Mesenchymal stem cell (in vitro differentiated cells and primary cell): ENCODE measurements around the gene POLN.

Experiments used
- DNase-seq: peaks from one replicate; pipeline ENCODE4 v3.0.0-alpha.2; 2013
- H2AFZ ChIP-seq: one replicate; pipeline ENCODE4 v1.6.1; 2013; ENCODE audit warnings: low read depth, mild to moderate bottlenecking, control low read depth, inconsistent platforms, low read length, moderate library complexity
- H2AK5ac ChIP-seq: 2 replicates; pipeline ENCODE4 v1.6.1; 2013; ENCODE audit warnings: low read length, moderate library complexity, mild to moderate bottlenecking, inconsistent platforms; ENCODE audit not compliant: severe bottlenecking
- H2BK120ac ChIP-seq: one replicate; pipeline ENCODE4 v1.6.1; 2013; ENCODE audit warnings: low read depth, mild to moderate bottlenecking, inconsistent platforms, low read length, moderate library complexity
- H2BK12ac ChIP-seq, 2 experiments: one replicate each; pipeline ENCODE4 v1.6.1; 2013; ENCODE audit warnings: inconsistent platforms in 2 of 2, low read length in 2 of 2, mild to moderate bottlenecking in 2 of 2, moderate library complexity in 2 of 2, control low read depth in 1 of 2
- H2BK15ac ChIP-seq: one replicate; pipeline ENCODE4 v1.6.1; 2013; ENCODE audit warnings: mild to moderate bottlenecking, low read depth, inconsistent platforms; ENCODE audit not compliant: poor library complexity, severe bottlenecking
- H2BK5ac ChIP-seq: 2 replicates; pipeline ENCODE4 v1.6.1; 2013; ENCODE audit warnings: low read depth, mild to moderate bottlenecking, low read length, control low read depth, inconsistent platforms; ENCODE audit not compliant: poor library complexity, severe bottlenecking
- H3K14ac ChIP-seq, 2 experiments: one replicate each; pipeline ENCODE4 v1.6.1; 2013; ENCODE audit warnings: inconsistent platforms in 2 of 2, low read length in 2 of 2, control low read depth in 1 of 2, mild to moderate bottlenecking in 1 of 2, moderate library complexity in 1 of 2
- H3K18ac ChIP-seq, 2 experiments: one replicate each; pipeline ENCODE4 v1.6.1; 2013; ENCODE audit warnings: inconsistent platforms in 2 of 2, low read length in 2 of 2, control low read depth in 1 of 2, low read depth in 1 of 2, mild to moderate bottlenecking in 1 of 2
- H3K23ac ChIP-seq, 2 experiments: one replicate each; pipeline ENCODE4 v1.6.1; 2013; ENCODE audit warnings: inconsistent platforms in 2 of 2, low read length in 2 of 2, mild to moderate bottlenecking in 2 of 2, moderate library complexity in 2 of 2, control low read depth in 1 of 2
- H3K27ac ChIP-seq: 2 replicates; pipeline ENCODE4 v1.5.1; 2013; ENCODE audit warnings: mild to moderate bottlenecking, moderate library complexity, low read length, control low read depth, inconsistent platforms; ENCODE audit not compliant: poor library complexity, severe bottlenecking
- H3K27me3 ChIP-seq, 2 experiments: 2 replicates each; pipeline versions ENCODE4 v1.6.1 to v1.7.0; 2013; ENCODE audit warnings: low read length in 2 of 2, mild to moderate bottlenecking in 2 of 2, moderate library complexity in 2 of 2, control low read depth in 1 of 2, inconsistent platforms in 1 of 2; ENCODE audit not compliant: control insufficient read depth in 1 of 2, insufficient read depth in 1 of 2
- H3K36me3 ChIP-seq, 2 experiments: 2 replicates each; pipeline versions ENCODE4 v1.6.1 to v1.7.0; 2013; ENCODE audit warnings: low read length in 2 of 2, control low read depth in 1 of 2, inconsistent platforms in 1 of 2, low read depth in 1 of 2, mild to moderate bottlenecking in 1 of 2; ENCODE audit not compliant: insufficient read depth in 2 of 2, control insufficient read depth in 1 of 2
- H3K4ac ChIP-seq, 2 experiments: one replicate each; pipeline ENCODE4 v1.6.1; 2013; ENCODE audit warnings: inconsistent platforms in 2 of 2, low read length in 2 of 2, mild to moderate bottlenecking in 2 of 2, moderate library complexity in 2 of 2, control low read depth in 1 of 2, low read depth in 1 of 2
- H3K4me1 ChIP-seq: 2 replicates; pipeline ENCODE4 v1.6.1; 2013; ENCODE audit warnings: low read depth, low read length, control low read depth; ENCODE audit not compliant: control insufficient read depth, insufficient read depth
- H3K4me2 ChIP-seq: 2 replicates; pipeline ENCODE4 v1.6.1; 2013; ENCODE audit warnings: low read length, mild to moderate bottlenecking, inconsistent platforms; ENCODE audit not compliant: poor library complexity, severe bottlenecking
- H3K4me3 ChIP-seq, 2 experiments: 2 replicates each; pipeline versions ENCODE4 v1.5.1 to v1.7.0; 2013; ENCODE audit warnings: low read length in 2 of 2, mild to moderate bottlenecking in 2 of 2, control low read depth in 1 of 2, low read depth in 1 of 2; ENCODE audit not compliant: insufficient read depth in 1 of 2
- H3K79me1 ChIP-seq: replicated peaks from 2 replicates; pipeline ENCODE4 v1.6.1; 2013; ENCODE audit warnings: mild to moderate bottlenecking, control low read depth, low read length, inconsistent platforms; ENCODE audit not compliant: poor library complexity, severe bottlenecking
- H3K9ac ChIP-seq: 2 replicates; pipeline ENCODE4 v1.7.0; 2013; ENCODE audit warnings: mild to moderate bottlenecking, low read length, moderate library complexity
- H3K9me3 ChIP-seq: 2 replicates; pipeline ENCODE4 v1.7.0; 2013; ENCODE audit warnings: mild to moderate bottlenecking, low read length; ENCODE audit not compliant: control insufficient read depth
- H4K8ac ChIP-seq: one replicate; pipeline ENCODE4 v1.6.1; 2013; ENCODE audit warnings: inconsistent platforms, mild to moderate bottlenecking, low read length, moderate library complexity
- H4K91ac ChIP-seq: one replicate; pipeline ENCODE4 v1.6.1; 2013; ENCODE audit warnings: mild to moderate bottlenecking, low read length, inconsistent platforms
- WGBS: methylation state at CpG from one replicate; pipeline ENCODE4 v1.1.7; 2013; ENCODE audit warnings: mixed read lengths; 5-methylcytosine and 5-hydroxymethylcytosine counted together

POLN gene

DNA sequence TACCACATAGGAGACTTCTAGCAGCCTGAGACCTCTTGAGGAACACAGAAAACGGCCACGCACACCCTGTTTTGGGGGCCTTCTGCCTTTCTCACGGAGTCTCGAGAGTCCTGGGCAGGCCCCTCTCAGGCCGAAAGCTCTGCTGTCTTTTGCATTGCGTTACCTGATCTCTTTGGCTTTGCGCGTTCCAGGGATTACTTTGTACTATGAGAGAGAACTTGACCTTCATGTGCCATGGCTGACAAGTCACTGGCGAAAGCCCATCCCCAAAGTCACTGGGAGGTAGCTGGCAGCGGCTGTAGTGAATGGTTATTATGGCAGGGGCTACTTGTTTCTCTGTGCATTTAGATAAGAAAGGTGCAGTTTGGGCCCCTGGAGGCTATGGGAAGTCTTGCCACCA is 190.8 kb downstream of the POLN start:
- Histone ChIP-seq H3K79me1 (no peaks in the 10 kb centered on the region), H3K4ac (no peak overlapping the region), H3K4me2 (no peak overlapping the region), H4K91ac (no peak overlapping the region), H3K4me1 (peaks cover 3% of the 10 kb centered on the region), H4K8ac (no peak overlapping the region), H3K23ac (no peak overlapping the region), H2BK5ac (no peak overlapping the region), H3K36me3 (no peaks in the 10 kb centered on the region), H3K9ac (no peak overlapping the region), H3K27me3 (peaks cover 20 to 63% of the 10 kb centered on the region in 2 experiments), H2BK15ac (no peak overlapping the region), H3K9me3 (no peaks in the 10 kb centered on the region), H2BK120ac (no peak overlapping the region), H3K18ac (no peak overlapping the region), H3K4me3 (no peak overlapping the region), H2AK5ac (no peak overlapping the region), H3K14ac (no peak overlapping the region), H3K27ac (no peak overlapping the region), H2BK12ac (no peak overlapping the region), H2AFZ (no peak overlapping the region)
- no peak for DNase-seq
- WGBS = 84% methylated on average over 10 of the region's 10 CpGs

DNA sequence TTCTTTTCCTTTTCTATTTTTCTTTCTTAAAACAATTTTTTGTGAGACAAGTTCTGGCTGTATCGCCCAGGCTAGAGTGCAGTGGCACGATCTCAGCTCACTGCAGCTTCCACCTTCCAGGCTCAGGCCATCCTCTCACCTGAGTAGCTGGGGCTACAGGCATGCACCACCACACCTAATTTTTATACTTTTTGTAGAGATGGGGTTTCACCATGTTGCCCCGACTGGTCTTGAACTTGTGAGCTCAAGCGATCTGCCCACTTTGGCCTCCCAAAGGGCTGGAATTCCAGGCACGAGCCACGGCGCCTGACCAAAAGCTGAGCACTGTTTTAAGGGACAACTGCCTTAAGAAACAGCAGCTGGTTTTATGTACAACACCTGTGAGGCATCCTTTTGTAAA is 192.1 kb downstream of the POLN start:
- Histone ChIP-seq H3K4me2 (no peak overlapping the region), H4K8ac (no peak overlapping the region), H3K4ac (no peak overlapping the region), H3K23ac (no peak overlapping the region), H3K36me3 (peaks cover 0 to under 1% of the 10 kb centered on the region in 2 experiments), H2BK120ac (no peak overlapping the region), H3K9me3 (peaks cover 2% of the 10 kb centered on the region), H2AFZ (no peak overlapping the region), H3K27ac (no peak overlapping the region), H3K79me1 (no peaks in the 10 kb centered on the region), H2BK15ac (no peak overlapping the region), H3K4me3 (no peak overlapping the region), H3K18ac (no peak overlapping the region), H3K14ac (no peak overlapping the region), H3K9ac (no peak overlapping the region), H2BK12ac (no peak overlapping the region), H3K27me3 (peaks cover 18 to 62% of the 10 kb centered on the region in 2 experiments), H2BK5ac (no peak overlapping the region), H3K4me1 (peaks cover 6% of the 10 kb centered on the region), H4K91ac (no peak overlapping the region), H2AK5ac (no peak overlapping the region)
- no peak for DNase-seq
- 89% methylated on average over 6 of the region's 7 CpGs for WGBS

- 87% methylated on average over 7 of the region's 7 CpGs for WGBS
- peaks cover 18 to 62% of the 10 kb centered on the region in 2 experiments for H3K27me3 ChIP-seq
Observed at GRCh38 chr4:2049381-2049780, 192.5 kb downstream of the POLN start.

DNA sequence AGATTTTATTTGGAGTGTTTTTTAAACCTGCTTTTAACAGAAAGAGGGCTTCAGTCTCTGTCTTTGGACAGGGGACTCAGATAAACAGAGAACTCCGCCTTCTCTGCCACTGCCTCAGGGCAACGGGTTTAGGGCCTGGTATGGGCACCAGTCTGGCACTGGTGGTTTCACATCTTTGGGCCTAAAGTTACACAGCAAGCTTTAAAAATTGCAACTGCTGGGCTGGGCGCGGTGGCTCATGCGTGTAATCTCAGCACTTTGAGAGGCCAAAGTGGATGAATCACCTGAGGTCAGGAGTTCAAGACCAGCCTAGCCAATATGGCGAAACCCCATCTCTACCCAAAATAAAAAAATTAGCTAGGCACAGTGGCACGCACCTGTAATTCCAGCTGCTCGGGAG is 193.1 kb downstream of the POLN start:
- no peak overlapping the region for H2AFZ ChIP-seq
- no peaks in the 10 kb centered on the region for H3K79me1 ChIP-seq
- no peak overlapping the region for H3K18ac ChIP-seq
- WGBS = 77% methylated on average over 8 of the region's 8 CpGs
- no peak overlapping the region for H2BK15ac ChIP-seq
- H3K4ac ChIP-seq = no peak overlapping the region
- H3K4me2 ChIP-seq = no peak overlapping the region
- H3K14ac ChIP-seq = no peak overlapping the region
- no peak overlapping the region for H2BK12ac ChIP-seq
- peaks cover 8% of the 10 kb centered on the region for H3K4me1 ChIP-seq
- H2BK5ac ChIP-seq = no peak overlapping the region
- peaks cover 18 to 56% of the 10 kb centered on the region in 2 experiments for H3K27me3 ChIP-seq
- peaks cover 0 to 10% of the 10 kb centered on the region in 2 experiments for H3K36me3 ChIP-seq
- H2AK5ac ChIP-seq = no peak overlapping the region
- no peak overlapping the region for H4K91ac ChIP-seq
- no peak overlapping the region for H4K8ac ChIP-seq
- H3K27ac ChIP-seq = no peak overlapping the region
- H2BK120ac ChIP-seq = no peak overlapping the region
- no peak overlapping the region for H3K9ac ChIP-seq
- no peak overlapping the region for H3K4me3 ChIP-seq
- peaks cover 6% of the 10 kb centered on the region for H3K9me3 ChIP-seq
- H3K23ac ChIP-seq = no peak overlapping the region
- no peak for DNase-seq

More at GRCh38 chr4:2049381-2049780, 192.5 kb downstream of the POLN start:
- Histone ChIP-seq H3K79me1 (no peaks in the 10 kb centered on the region), H3K14ac (no peak overlapping the region), H3K4me1 (peaks cover 6% of the 10 kb centered on the region), H3K36me3 (peaks cover 0 to 4% of the 10 kb centered on the region in 2 experiments), H4K8ac (no peak overlapping the region), H4K91ac (no peak overlapping the region), H3K4ac (no peak overlapping the region), H3K18ac (no peak overlapping the region), H2BK12ac (no peak overlapping the region), H3K4me3 (no peak overlapping the region), H2BK5ac (no peak overlapping the region), H2AFZ (no peak overlapping the region), H2AK5ac (no peak overlapping the region), H3K9ac (no peak overlapping the region), H3K23ac (no peak overlapping the region), H2BK120ac (no peak overlapping the region), H3K27ac (no peak overlapping the region), H3K4me2 (no peak overlapping the region), H2BK15ac (no peak overlapping the region), H3K9me3 (peaks cover 6% of the 10 kb centered on the region)
- no peak for DNase-seq
